GM21381 (cell line): Measurements from ENCODE around the gene UTP4.

ENCODE experiments used
- ATAC-seq: cut with Tn5 transposase; IDR thresholded peaks from one replicate; pipeline ENCODE4 v1.9.1; 2021; ENCODE audit warnings: mild to moderate bottlenecking, moderate library complexity; ENCODE audit not compliant: unreplicated experiment

UTP4 gene

GRCh38 chr16:69169607-69170352 is 37.3 kb downstream of the UTP4 start:
- no peak for ATAC-seq

- no peak for ATAC-seq
Observed at GRCh38 chr16:69171325-69172084, 39.1 kb downstream of the UTP4 start.

- no peak for ATAC-seq
Observed at GRCh38 chr16:69176033-69176800, 43.8 kb downstream of the UTP4 start.

- ATAC-seq = no peak
Observed at GRCh38 chr16:69179328-69180010, 47.0 kb downstream of the UTP4 start.

- ATAC-seq = no peak
Observed at GRCh38 chr16:69180011-69180338, 47.5 kb downstream of the UTP4 start.

- no peak for ATAC-seq
Observed at GRCh38 chr16:69182730-69183416, 50.4 kb downstream of the UTP4 start.

- ATAC-seq = peak; percentile 87
Observed at GRCh38 chr16:69186642-69187445, 54.4 kb downstream of the UTP4 start, which contains the start of gene SNTB2. Gene SNTB2 (plus strand): TSS chr16:69187164. CDS start chr16:69187167, 3 bp downstream.

GRCh38 chr16:69187446-69188235 is 55.2 kb downstream of the UTP4 start:
- peak; percentile 23 for ATAC-seq

- ATAC-seq = no peak
Observed at GRCh38 chr16:69188236-69188549, 55.7 kb downstream of the UTP4 start.

- no peak for ATAC-seq
Observed at GRCh38 chr16:69188716-69189115, 56.3 kb downstream of the UTP4 start.

GRCh38 chr16:69190046-69190588 is 57.7 kb downstream of the UTP4 start:
- no peak for ATAC-seq

GRCh38 chr16:69190598-69190997 is 58.1 kb downstream of the UTP4 start:
- ATAC-seq = no peak

GRCh38 chr16:69191136-69191535 is 58.7 kb downstream of the UTP4 start:
- ATAC-seq = no peak

- ATAC-seq = no peak
Observed at GRCh38 chr16:69193855-69194254, 61.4 kb downstream of the UTP4 start.

- no peak for ATAC-seq
Observed at GRCh38 chr16:69194488-69194887, 62.0 kb downstream of the UTP4 start.

- ATAC-seq = no peak
Observed at GRCh38 chr16:69195369-69196029, 63.0 kb downstream of the UTP4 start.

- ATAC-seq = no peak
Observed at GRCh38 chr16:69197573-69197972, 65.1 kb downstream of the UTP4 start.

- no peak for ATAC-seq
Observed at GRCh38 chr16:69199382-69199781, 66.9 kb downstream of the UTP4 start.
